RPMI7951 (cell line): ENCODE results near the gene NASP. TPM values are rescaled to one million over a fixed set of nuclear protein-coding genes. Genes with fewer than 3 reads are reported as not detected.

Experiments used
- DNase-seq: peaks from one replicate; pipeline ENCODE4 v3.0.0-alpha.2; 2012; ENCODE audit warnings: low read depth
- total RNA-seq: library from RNA; depleted of rRNA; stranded (reverse); fragments of >200 nt; shearing (Covaris generic); gene quantifications from 2 replicates; pipeline ENCODE4 v1.2.3, GENCODE V29; 2014

Gene NASP
- total RNA-seq, 1 experiment from 2014 or later, result 133 TPM

- no peak for DNase-seq
These were observed 35.5 kb downstream of the NASP start for GRCh38 chr1:45619149-45619921.

GRCh38 chr1:45620588-45621500, 37.0 kb downstream of the NASP start:
- no peak for DNase-seq

- DNase-seq, result no peak
These were observed 37.6 kb downstream of the NASP start for GRCh38 chr1:45621501-45621836.

GRCh38 chr1:45621895-45622523, 38.2 kb downstream of the NASP start:
- no peak for DNase-seq

GRCh38 chr1:45622524-45623394, 38.9 kb downstream of the NASP start:
- DNase-seq, result no peak

- DNase-seq, result no peak
These were observed 40.1 kb downstream of the NASP start, which contains the start of gene CCDC17 for GRCh38 chr1:45623972-45624371. CCDC17 (minus strand) TSS chr1:45624054; CDS start chr1:45623909, 145 bp downstream.

GRCh38 chr1:45629035-45629434, 45.2 kb downstream of the NASP start:
- DNase-seq, result no peak

- DNase-seq, result no peak
These were observed 46.6 kb downstream of the NASP start for GRCh38 chr1:45630429-45630828.

GRCh38 chr1:45635211-45635610, 51.4 kb downstream of the NASP start:
- no peak for DNase-seq

- DNase-seq, result no peak
These were observed 56.5 kb downstream of the NASP start for GRCh38 chr1:45640293-45640692.

GRCh38 chr1:45643321-45643720, 59.5 kb downstream of the NASP start:
- no peak for DNase-seq

GRCh38 chr1:45643978-45644377, 60.1 kb downstream of the NASP start:
- no peak for DNase-seq

GRCh38 chr1:45644661-45645060, 60.8 kb downstream of the NASP start:
- no peak for DNase-seq

GRCh38 chr1:45647248-45648021, 63.6 kb downstream of the NASP start:
- no peak for DNase-seq

- no peak for DNase-seq
These were observed 70.9 kb downstream of the NASP start for GRCh38 chr1:45654540-45655280.

GRCh38 chr1:45656573-45657226, 72.9 kb downstream of the NASP start:
- DNase-seq, result no peak

- DNase-seq, result no peak
These were observed 74.3 kb downstream of the NASP start for GRCh38 chr1:45658171-45658570.

GRCh38 chr1:45659222-45659621, 75.4 kb downstream of the NASP start:
- DNase-seq, result no peak

- no peak for DNase-seq
These were observed 76.5 kb downstream of the NASP start for GRCh38 chr1:45660336-45660735.
